ENCODE results near the gene GAB2.
"Not testable (repeated sequence)": the region's sequence is repeated elsewhere in the genome, so short reads cannot be mapped to it uniquely, and the experiment has no call there.

The GAB2 gene

DNA sequence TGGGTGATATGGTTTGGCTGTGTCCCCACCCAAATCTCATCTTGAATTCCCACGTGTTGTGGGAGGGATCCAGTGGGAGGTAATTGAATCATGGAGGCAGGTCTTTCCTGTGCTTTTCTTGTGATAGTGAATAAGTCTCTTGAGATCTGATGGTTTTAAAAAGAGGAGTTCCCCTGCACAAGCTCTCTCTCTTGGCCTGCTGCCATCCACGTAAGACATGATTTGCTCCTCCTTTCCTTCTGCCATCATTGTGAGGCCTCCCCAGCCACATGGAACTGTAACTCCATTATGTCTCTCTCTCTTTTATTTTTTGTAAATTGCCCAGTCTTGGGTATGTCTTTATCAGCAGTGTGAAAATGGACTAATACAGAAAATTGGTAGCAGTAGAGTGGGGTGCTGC lies 145.8 kb downstream of the GAB2 start:
- DNase-seq = not testable (repeated sequence)

DNA sequence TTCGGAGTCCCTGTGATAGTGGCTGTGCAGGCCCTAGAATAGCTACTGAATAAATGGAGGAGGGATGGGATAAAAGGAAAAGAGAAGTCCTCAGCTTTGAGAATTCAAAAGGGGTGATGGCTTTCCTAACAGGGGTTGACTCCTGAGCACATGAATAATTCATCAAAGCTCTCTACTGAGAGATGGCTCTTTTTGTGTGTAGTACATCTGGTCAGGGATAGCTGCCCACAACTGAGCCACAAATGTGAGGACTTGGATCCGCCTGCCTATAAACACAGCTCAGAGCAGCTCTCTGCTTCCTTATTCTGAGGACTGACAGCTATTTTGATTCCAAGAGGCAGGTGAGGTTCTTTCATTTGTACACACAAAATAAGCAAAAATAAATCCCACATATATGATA lies 146.6 kb downstream of the GAB2 start:
- DNase-seq = no peak

DNA sequence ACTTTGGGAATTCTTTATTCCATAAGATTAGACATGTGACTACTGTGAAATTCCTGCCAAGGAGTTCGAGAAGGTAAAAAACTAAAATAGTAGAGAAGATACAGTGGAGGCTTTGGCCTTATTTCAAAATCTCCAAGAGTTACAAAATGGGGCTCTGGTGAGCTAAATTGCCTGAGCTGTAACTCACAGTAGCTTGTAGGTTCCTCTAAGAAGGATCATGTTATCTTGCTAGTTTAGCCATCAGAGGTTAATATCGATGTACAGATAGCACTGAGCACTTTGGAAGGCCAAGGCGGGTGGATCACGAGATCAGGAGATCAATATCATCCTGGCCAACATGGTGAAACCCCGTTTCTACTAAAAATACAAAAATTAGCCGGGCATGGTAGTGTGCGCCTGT lies 147.8 kb downstream of the GAB2 start:
- no peak for DNase-seq

DNA sequence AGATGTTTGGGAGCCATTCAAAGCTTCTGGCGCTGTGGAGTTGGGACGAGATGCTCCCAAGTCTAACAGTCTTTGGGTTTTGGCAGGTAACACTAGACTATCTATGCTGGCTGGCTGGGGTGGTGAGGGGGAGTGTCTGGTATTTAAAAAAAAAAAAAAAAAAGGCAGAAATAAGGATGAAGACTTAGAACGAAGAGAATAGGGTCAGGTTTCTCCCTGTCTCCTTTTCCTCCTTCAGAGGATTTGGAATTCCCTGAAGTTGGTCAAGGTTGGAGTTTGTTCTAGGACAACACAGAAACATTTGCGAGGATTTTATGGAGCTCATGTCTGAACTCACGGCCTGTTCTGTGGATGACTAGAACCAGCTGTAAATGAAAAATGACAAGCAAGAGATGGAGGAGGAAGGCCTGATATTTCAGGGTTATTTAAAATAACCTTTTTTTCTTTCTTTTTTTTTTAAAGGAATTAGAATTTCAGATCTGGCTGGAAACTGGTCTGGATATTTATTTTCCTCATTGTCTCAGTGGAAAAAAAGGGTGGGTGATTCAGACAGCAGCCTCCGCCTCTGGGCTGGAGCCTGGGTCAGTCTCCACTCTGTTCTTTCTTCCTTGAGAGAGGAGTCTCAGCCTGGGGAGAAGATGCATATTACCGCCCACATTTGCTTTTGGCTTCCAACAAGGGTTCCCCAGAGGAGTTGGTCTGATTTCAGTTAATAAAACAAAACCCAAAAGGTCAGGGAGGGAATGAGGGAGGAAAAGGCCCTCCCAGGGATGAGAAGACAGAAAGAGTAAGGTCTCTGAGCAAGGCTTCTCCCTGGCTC lies 148.8 kb downstream of the GAB2 start:
- DNase-seq = no peak

DNA sequence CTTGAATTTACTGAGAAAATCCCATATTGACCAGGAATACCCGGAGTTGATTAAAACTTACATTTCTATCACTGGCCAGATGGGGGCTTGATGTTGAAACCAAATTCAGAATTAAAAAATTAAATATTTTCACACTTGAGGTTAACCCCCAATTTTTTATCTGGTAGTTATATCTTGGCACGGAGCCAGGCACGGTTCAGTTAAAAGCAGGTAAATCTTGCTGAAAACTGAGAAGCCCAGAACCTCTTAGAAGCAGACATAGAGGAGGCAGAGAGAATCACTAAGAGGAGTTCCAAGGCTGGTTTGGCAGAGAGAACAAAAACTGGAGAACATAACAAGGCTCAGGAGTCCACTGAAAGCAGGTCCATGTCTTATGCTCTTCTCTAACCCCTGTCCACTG lies 151.2 kb downstream of the GAB2 start:
- DNase-seq = no peak

DNA sequence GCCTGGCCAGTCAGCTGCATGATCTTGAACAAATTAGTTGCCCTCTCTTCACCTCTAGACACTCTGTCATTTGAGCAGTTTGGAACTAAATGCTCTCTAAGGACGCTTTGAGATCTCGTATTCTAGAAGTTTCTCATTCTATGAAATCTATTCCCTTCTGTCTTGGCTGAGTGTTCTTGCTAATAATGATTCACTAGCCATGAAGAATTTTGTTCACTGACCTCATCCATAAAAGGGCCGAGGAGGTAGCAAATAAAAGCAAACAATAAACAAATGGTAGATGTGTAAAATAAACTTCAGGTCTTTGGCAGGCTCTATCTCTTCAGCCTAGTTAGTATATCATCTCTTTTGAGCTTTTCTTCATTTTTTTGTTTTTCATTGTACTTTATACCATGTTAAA lies 152.3 kb downstream of the GAB2 start:
- no peak for DNase-seq

DNA sequence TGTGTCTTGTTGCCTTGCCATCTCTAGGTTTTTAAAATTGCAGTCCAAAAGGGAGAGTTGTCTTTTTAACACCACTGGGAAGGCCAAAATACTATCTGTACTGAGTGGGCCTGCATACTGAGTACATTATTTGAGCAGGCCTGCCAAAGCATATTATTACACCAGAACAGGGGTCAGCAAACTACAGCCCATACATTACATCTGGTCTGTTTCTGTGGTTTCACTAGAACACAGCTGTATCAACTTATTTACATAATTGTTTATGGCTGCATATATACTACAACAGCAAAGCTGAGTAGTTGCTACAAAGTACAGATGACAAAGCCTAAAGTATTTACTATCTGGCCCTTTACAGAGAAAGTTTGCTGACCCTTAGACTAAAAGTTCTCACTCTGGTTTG lies 154.9 kb downstream of the GAB2 start:
- no peak for DNase-seq

DNA sequence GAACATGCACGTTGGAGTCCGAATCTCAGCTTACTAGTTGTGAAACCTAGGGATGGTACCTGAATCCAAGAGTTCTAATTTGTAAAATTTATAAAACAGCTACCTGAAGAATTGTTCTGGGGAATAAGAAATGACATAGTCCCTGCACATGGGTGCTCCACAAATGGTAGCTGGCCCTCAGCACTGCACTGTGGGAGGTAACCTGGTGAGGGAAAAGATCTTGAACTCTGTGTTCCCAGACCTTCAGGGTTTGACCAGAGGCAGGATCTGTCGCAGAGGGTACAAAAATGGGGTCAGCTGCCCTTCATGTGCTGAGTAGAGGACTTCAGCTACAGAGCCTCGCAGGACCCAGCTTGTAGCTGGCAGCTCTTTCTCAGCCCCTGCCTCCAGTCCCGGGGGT lies 155.4 kb downstream of the GAB2 start:
- no peak for DNase-seq

DNA sequence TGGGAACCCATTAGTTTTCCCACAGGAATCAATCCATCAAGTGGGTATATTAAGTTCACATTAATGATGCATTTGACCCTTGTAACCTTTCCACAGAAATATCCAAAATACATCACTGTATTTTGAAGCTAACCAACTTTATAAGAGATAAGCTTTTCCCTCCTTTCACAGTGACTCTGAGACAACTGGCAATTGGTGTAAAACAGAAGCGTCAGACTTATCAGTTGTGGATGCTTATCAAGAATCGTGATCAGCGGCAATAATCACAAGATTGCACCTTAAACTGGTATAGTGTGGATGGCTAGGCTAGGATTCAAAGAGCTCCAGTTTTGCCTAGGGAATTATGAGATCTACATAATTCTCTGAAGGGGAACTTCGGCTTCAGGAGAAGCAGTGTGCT lies 155.8 kb downstream of the GAB2 start:
- DNase-seq = no peak

DNA sequence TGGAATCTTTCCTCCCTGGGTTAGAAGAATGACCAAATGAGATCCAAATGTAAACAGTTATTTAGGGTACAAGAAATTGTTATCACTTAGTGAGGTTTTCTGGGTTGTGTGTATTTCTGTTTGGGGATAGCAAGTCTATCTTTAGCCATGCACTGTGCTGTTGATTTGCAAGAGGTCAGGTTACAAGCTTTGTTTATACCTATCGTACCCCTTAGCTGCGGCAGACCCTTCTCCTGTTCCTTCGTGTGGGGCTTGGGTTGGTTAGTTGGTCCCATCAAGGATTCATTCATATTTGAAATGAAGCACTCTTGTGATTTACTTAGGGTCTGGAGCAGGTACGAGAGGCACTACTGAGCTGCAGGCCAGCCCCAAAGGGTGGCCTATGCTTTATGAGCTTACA lies 156.3 kb downstream of the GAB2 start:
- DNase-seq = no peak

DNA sequence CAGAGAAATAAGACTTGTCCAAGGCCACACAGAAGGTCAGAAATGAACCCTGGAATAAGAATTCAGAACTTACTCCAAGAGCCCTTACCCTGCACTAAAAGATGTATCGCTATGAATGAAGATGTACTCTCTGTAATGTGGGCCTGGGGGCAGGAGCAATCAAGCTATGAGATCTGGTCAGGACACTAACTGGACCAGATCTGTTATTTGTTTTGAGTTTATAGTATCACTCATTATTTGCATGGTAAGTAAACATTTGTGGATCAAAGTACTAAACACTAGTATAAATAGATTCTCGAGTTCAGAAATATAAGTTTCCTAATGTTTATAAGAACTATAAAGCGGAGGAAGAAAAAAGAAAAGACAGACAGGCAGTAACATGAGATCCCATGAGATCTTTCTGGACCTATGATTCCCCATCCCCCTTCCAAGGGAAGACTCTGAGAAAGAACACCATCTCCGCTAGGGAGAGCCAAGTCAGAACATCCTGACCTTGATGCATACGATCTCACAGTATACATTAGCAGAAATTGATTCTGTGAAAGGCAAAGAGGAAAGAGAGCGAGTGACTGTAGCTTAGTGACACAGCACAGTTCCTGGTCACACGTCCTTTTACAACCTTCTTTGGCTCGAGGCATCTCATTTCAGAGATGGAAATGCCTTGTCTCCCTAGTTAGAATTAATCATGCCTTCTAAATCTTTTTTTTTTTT lies 157.7 kb downstream of the GAB2 start:
- DNase-seq = no peak

DNA sequence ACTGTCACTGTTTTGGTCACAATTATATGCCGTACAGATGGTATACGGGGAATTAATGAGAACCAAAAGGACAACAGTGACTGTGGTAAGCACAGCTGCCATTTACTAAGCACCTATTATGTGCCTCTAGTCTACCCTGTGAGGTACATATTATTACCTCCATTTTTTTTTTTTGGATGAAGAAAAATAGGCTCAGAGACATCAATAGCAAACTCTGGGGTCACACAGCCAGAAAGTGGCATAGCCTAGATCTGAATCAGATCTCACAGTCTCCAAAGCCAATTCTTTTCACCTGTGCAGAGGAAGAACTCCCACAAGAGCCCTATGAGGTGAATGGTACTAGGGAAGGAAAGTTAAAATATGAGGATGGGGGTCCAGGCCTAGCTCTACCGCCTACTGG lies 160.0 kb downstream of the GAB2 start:
- DNase-seq = no peak

DNA sequence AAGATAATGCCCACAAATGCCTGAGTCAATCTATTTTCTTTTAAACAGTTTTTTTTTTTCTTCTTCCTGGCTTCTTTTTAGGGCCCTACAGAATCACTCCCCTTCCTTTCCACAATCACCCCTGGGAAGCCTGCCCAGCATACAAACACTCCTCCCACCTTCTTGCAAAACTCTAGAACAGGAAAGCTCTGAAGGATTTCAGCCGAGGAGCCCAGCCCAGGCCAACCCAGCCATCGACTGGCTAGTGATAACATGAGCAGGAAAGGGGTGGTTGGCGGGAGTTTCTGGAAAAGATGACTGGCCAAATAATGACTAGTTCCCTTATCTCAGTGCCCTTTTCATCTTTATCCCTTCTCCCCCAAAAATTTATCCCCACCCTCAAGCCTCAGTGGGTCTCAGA lies 160.7 kb downstream of the GAB2 start:
- no peak for DNase-seq

DNA sequence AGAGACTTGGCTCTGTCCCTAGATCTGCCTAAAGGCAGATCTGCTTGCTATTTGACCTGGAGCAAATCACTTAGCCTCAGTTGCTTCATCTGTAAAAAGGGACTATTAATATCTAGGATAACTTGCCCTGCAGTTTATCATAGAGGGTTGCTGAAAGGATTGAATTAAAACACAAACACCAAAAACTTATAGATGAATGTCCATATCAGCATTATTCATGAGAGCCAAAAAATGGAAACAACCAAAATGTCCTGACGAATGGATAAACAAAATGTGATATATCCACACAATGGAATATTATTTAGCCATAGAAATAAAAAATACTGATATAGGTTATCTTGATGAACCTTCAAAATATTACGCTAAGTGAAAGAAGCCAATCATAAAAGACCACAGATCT lies 161.7 kb downstream of the GAB2 start:
- no peak for DNase-seq

DNA sequence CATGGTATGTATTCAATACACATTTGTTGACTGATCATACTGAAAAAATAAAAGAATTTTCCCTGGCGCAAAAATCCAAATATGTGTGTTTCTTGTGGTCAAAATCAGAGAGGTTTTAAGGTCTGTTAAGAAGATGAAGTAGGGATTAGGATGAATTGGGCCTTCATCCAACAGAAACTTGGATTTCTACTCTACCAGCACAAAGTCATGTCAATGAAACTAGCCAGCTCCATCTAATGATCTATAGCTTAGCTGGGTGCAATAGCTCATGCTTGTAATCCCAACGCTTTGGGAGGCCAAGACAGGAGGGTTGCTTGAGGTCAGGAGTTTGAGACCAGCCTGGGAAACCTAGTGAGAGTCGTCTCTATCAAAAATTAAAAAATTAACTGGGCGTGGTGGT lies 163.4 kb downstream of the GAB2 start:
- no peak for DNase-seq

DNA sequence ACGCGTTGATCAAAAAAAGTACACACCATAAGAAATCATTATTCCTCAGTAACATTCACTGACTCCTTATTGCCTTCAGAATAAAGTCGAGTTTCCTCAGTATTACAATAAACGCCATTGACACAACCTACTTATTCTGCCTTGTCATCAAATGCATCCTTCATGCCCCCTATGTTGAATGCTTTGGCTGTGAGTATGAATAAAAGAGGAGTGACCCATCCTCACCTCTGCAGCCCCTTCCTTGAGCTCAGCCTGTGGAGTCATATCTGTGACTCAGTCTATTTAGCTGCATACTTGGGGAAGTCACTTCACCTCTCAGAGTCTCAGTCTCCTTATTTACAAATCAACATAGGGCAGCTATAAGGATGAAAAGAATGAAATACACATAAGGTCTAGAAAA lies 163.8 kb downstream of the GAB2 start:
- DNase-seq = no peak

DNA sequence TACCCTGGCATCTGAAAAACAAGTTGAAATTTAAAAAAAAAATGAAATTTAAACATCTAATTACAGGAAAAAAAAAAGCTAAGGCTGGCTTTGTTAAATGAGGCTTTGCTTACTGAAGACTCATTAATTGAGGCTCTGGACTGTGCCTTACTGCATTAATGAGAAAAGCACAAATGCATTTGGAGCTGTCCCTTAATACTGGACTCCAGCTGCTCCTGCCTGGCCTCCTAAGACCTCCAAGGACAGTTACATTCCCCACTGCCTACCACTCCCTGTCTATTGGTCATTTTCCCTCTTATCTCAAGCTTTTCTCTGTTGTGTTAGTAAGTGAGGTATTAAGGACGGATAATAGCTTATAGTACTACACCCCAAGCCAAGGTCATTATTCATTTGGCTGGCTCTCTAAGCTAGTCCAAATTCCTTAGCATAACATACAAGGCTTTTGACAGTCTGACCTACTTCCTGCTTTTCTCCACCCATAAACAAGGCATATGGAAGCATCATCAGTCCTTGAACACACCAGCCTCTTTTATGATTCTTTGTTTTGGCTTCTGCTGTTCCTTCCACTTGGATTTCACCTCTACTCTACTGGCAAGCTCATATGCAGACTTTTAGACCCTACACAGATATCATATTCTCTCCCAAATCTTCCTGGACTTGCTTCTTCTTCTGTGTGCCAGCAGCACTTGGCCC lies 166.4 kb downstream of the GAB2 start:
- no peak for DNase-seq

DNA sequence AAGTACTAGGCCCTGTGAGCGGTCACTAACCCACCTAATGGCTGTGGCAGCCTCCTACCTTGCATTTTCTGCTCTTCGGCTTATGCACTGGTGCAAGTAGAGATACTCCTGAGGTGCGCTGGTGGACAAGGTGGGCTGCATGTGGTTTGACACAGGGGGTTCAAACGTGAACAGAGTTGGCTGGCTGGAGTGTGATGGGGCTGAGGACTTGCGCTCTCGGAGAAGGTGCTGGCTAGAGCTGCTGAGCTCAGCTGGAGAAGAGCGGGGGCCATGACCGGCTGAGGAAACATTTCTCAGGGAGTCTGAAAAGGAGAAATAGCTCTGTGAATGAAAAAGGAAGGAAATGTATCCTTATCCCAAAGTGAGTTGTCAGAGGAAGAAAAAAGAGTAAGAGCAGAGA lies 167.5 kb downstream of the GAB2 start:
- DNase-seq = no peak

DNA sequence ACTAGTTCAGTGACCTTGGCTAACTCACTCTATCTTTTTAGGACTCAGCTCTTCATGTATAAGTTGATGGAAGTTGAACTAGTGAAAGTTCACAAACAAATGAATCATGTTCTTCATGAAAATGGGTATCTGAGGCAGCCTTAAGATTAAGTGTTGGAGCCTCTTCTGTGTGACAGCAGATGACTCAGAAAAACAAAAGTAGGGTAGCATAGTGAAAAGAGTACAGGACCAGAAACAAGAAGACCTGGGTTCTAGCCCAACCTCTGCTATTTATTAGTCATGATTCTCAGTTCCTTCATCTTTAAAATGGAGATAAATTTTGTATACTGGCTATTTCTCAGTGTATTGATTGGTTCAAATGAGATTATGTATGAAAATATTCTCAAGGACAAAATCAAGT lies 168.7 kb downstream of the GAB2 start:
- DNase-seq = no peak

DNA sequence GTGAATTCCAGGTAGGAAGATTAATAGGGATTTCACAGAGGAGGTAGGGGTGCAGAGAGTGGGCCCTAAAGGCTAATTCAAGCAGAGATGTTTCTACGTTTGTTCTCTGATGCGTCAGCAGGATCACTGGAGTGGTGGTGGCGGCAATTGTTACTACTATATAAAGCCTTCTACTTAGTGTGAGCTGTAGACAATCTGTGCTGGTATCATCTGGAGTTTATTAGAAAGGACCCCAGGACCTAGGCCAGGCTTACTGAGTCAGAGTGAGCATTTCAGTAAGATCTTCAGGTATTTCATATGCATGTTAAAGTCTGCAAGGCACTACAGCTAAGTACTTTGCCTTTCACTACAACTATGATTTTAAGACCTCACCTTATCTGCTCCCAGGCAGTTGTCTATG lies 169.4 kb downstream of the GAB2 start:
- no peak for DNase-seq

DNA sequence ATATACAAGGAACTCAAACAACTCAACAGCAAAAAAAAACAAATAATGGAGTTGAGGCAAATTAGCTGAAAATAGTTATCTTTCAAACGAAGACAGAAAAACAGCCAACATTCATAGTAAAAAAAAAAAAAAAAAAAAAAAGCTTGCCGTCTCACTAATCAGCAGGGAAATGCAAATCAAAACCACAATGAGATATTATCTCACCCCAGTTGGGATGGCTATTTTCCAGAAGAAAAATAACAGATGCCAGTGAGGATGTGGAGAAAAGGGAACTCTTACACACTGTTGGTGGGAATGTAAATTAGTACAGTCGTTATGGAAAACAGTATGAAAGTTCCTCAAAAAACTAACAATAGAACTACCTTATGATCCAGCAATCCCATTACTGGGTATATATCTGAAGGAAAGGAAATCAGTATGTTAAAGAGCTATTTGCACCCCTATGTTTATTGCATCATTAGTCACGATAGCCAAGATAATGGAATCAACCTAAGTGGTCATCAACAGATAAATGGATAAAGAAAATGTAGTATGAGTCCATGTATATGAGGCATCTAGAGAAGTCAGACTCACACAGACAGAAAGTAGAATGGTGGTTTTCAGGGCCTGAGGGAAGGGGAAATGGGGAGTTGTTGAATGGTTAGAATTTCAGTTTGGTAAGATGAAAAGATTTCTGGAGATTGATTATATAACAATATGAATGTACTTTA lies 172.9 kb downstream of the GAB2 start:
- no peak for DNase-seq

DNA sequence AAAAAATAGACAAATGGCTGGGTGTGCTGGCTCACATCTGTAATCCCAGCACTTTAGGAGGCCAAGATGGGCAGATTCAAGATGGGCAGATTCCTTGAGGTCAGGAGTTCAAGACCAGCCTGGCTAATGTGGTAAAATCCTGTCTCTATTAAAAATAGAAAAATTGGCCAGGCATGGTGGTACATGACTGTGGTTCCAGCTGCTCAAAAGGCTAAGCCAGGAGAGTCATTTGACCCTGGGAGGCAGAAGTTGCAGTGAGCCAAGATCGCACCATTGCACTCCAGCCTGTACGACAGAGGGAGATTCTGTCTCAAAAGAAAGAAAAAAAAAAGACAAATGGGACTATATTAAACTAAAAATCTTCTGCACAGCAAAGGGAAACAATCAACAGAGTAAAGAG lies 173.5 kb downstream of the GAB2 start:
- no peak for DNase-seq

DNA sequence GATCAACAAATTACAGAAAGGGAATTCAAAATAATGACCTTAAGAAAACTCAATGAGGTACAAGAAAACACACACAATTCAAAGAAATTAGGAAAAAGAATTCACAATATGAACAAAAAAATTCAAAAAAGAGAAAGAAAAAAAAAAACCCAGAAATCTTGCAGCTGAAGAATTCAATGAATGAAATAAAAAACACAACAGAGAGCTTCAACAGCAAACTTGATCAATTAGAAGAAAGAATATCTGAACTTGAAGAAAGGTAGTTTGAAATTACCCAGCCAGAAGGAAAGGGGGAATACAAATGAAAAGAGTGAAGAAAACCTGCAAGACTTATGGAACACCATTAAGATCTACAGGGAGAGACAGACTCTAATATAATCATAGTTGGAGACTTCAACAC lies 176.1 kb downstream of the GAB2 start:
- DNase-seq = no peak

DNA sequence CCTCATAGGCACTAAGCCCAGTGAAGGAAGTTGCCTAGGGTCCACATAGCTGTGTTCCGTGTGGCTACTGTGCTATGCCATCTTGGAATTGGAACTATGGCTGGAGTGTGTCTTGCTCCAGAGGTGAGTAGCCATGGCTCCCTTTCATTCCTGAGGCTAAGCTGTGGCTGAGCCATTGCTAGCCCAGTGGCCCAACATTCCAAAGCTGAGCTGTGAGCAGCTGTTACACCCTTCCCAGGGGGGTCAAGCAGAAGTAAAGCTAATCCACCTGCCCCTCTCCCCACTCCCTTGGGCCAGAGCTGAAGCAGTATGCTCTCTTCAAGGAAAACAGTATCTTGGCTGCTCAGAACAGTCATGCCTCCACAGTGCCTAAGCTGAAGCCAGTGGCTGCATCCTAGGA lies 177.8 kb downstream of the GAB2 start:
- DNase-seq = no peak

Measured in NCI-H2029 (cell line).